ENCODE data around the gene MPPED1. TPM values are rescaled to one million over a fixed set of nuclear protein-coding genes. Genes with fewer than 3 reads are reported as not detected.

The MPPED1 gene
- total RNA-seq, 1 experiment from 2014 or later: 0.35 TPM

- POLR2A ChIA-PET: no interaction called here
- peaks cover 3% of the 10 kb centered on the region; the same call in 1 of the 2 replicates for H3K27me3 Mint-ChIP-seq (ENCODE audit: low read depth)
Observed at GRCh38 chr22:43370036-43370435, 41.8 kb upstream of the MPPED1 start.

GRCh38 chr22:43375951-43376455 is 35.8 kb upstream of the MPPED1 start:
- ChIA-PET CTCF (interaction anchor here (1.7 kb wide), 1 partner anchor 144 kb away, joined by 3 read pairs; no protein-coding TSS in a partner anchor), POLR2A (no interaction called here)
- Mint-ChIP-seq H3K36me3 (no peaks in the 10 kb centered on the region), H3K9me3 (peaks cover 10% of the 10 kb centered on the region), H3K4me3 (no peak overlapping the region), H3K27me3 (ENCODE audit: low read depth) (peaks cover 9% of the 10 kb centered on the region; the same call in 1 of the 2 replicates), H3K27ac (no peak overlapping the region), H3K4me1 (peaks cover 3% of the 10 kb centered on the region; the same call in 1 of the 2 replicates)
- DNase-seq (ENCODE audit: low spot score) (no peak), ATAC-seq (no peak)
- TF ChIP-seq ZNF281 (CRISPR knock-in tag; IDR thresholded peaks at IDR 0.05) (no peak), RELA (CRISPR knock-in tag; IDR thresholded peaks at IDR 0.05; ENCODE audit: borderline replicate concordance) (no peak), ZNF317 (CRISPR knock-in tag; IDR thresholded peaks at IDR 0.05; ENCODE audit: borderline replicate concordance, low read depth) (no peak), ATF2 (CRISPR knock-in tag; IDR thresholded peaks at IDR 0.05; ENCODE audit: borderline replicate concordance, low read depth) (no peak), MAX (CRISPR knock-in tag; IDR thresholded peaks at IDR 0.05) (no peak), ZNF425 (CRISPR knock-in tag; conservative IDR thresholded peaks at IDR 0.05) (no peak), TEAD4 (CRISPR knock-in tag; IDR thresholded peaks at IDR 0.05) (no peak), FOXK1 (CRISPR knock-in tag; IDR thresholded peaks at IDR 0.05) (no peak), GABPB1 (CRISPR knock-in tag; IDR thresholded peaks at IDR 0.05) (no peak), ZNF396 (CRISPR knock-in tag; IDR thresholded peaks at IDR 0.05; ENCODE audit: borderline replicate concordance) (no peak), NFATC4 (CRISPR knock-in tag; IDR thresholded peaks at IDR 0.05) (no peak)

More at GRCh38 chr22:43370036-43370435, 41.8 kb upstream of the MPPED1 start:
- ATAC-seq: peak; percentile 96
- peak; percentile 62 for DNase-seq (ENCODE audit: low spot score)
- CTCF ChIA-PET: interaction anchor here (0.7 to 2.8 kb wide), 7 partner anchors 15 to 153 kb away, joined by 3 to 17 read pairs (median 6); no protein-coding TSS in a partner anchor
- TF ChIP-seq ZNF671 (CRISPR knock-in tag; IDR thresholded peaks at IDR 0.05) (no peak), ZNF532 (CRISPR knock-in tag; IDR thresholded peaks at IDR 0.05; ENCODE audit: borderline replicate concordance) (no peak), ATF6 (CRISPR knock-in tag; IDR thresholded peaks at IDR 0.05) (no peak), ZNF396 (CRISPR knock-in tag; IDR thresholded peaks at IDR 0.05; ENCODE audit: borderline replicate concordance) (no peak), NR3C1 (CRISPR knock-in tag; conservative IDR thresholded peaks at IDR 0.05; ENCODE audit: low read depth) (no peak)
- H3K27ac Mint-ChIP-seq: no peak overlapping the region
- peaks cover 21% of the 10 kb centered on the region for H3K9me3 Mint-ChIP-seq
- H3K4me1 Mint-ChIP-seq: peaks cover 12% of the 10 kb centered on the region
- H3K4me3 Mint-ChIP-seq: peak overlapping the region; percentile 24; the same call in 1 of the 2 replicates
- peaks cover 4% of the 10 kb centered on the region for H3K36me3 Mint-ChIP-seq

Measured in WTC11 (cell line).